Loucy (cell line): Measurements from ENCODE around the gene CCDC40.

ENCODE experiments used
- H2AFZ ChIP-seq: fragments of 200-600 bp; sonication (generic); 2 replicates; pipeline ENCODE4 v1.6.0; 2016; ENCODE audit warnings: antibody characterized with exemption, mild to moderate bottlenecking, low read length, moderate library complexity
- H3F3A ChIP-seq: fragments of 200-600 bp; 2 replicates; pipeline ENCODE4 v1.6.0; 2016; ENCODE audit warnings: antibody characterized with exemption, low read depth, mild to moderate bottlenecking
- H3K27me3 ChIP-seq: fragments of 200-600 bp; sonication (generic); 2 replicates; pipeline ENCODE4 v1.6.1; 2014; ENCODE audit warnings: low read length, mild to moderate bottlenecking; ENCODE audit not compliant: insufficient read depth, poor library complexity, severe bottlenecking
- H3K36me3 ChIP-seq: fragments of 200-600 bp; sonication (generic); 2 replicates; pipeline ENCODE4 v1.6.1; 2016; ENCODE audit warnings: low read length; ENCODE audit not compliant: insufficient read depth
- H3K4me1 ChIP-seq: fragments of 200-600 bp; sonication (generic); 2 replicates; pipeline ENCODE4 v1.5.1; 2014; ENCODE audit warnings: low read length, mild to moderate bottlenecking; ENCODE audit not compliant: insufficient read depth, poor library complexity, severe bottlenecking
- H3K4me2 ChIP-seq: fragments of 200-600 bp; sonication (generic); 2 replicates; pipeline ENCODE4 v1.6.0; 2014; ENCODE audit warnings: antibody characterized with exemption, low read length, low read depth, mild to moderate bottlenecking; ENCODE audit not compliant: poor library complexity, severe bottlenecking
- H3K4me3 ChIP-seq: fragments of 200-600 bp; sonication (generic); 2 replicates; pipeline ENCODE4 v1.5.1; 2014; ENCODE audit warnings: low read length, mild to moderate bottlenecking, mixed read lengths; ENCODE audit not compliant: poor library complexity, severe bottlenecking
- H3K79me2 ChIP-seq: fragments of 200-600 bp; sonication (generic); 2 replicates; pipeline ENCODE4 v1.6.1; 2014; ENCODE audit warnings: low read length; ENCODE audit not compliant: insufficient read depth
- H3K9ac ChIP-seq: fragments of 200-600 bp; sonication (generic); 2 replicates; pipeline ENCODE4 v1.6.0; 2014; ENCODE audit warnings: mild to moderate bottlenecking, low read depth, low read length, moderate library complexity; ENCODE audit not compliant: poor library complexity, severe bottlenecking
- H3K9me2 ChIP-seq: fragments of 200-600 bp; sonication (generic); replicated peaks from 2 replicates; pipeline ENCODE4 v1.6.1; 2016; ENCODE audit warnings: low read depth, low read length, mixed read lengths
- H3K9me3 ChIP-seq: fragments of 200-600 bp; sonication (generic); 2 replicates; pipeline ENCODE4 v1.6.1; 2014; ENCODE audit warnings: mild to moderate bottlenecking, antibody characterized with exemption, low read length, low read depth; ENCODE audit not compliant: insufficient read depth
- H4K20me1 ChIP-seq: fragments of 200-600 bp; sonication (generic); 2 replicates; pipeline ENCODE4 v1.6.0; 2014; ENCODE audit warnings: antibody characterized with exemption, low read length, mild to moderate bottlenecking; ENCODE audit not compliant: insufficient read depth, poor library complexity, severe bottlenecking
- CTCF ChIP-seq: fragments of 200-600 bp; sonication (generic); conservative IDR thresholded peaks from 2 replicates; pipeline ENCODE4 v1.5.1; 2014; ENCODE audit warnings: mild to moderate bottlenecking, antibody characterized with exemption, low read length
- EZH2phosphoT487 ChIP-seq: fragments of 200-600 bp; IDR thresholded peaks from 2 replicates; pipeline ENCODE4 v1.6.1; 2018; ENCODE audit warnings: antibody characterized with exemption, mild to moderate bottlenecking, moderate library complexity, borderline replicate concordance

CCDC40 gene

GRCh38 chr17:80138856-80139426, 102.5 kb downstream of the CCDC40 start:
- H3K27me3 ChIP-seq, result no peaks in the 10 kb centered on the region
- no peak overlapping the region for H3K4me3 ChIP-seq
- no peaks in the 10 kb centered on the region for H3K9me3 ChIP-seq
- H3K9me2 ChIP-seq, result no peaks in the 10 kb centered on the region
- H3K36me3 ChIP-seq, result peaks cover 98% of the 10 kb centered on the region
- no peak overlapping the region for H3K4me2 ChIP-seq
- H2AFZ ChIP-seq, result no peak overlapping the region
- TF ChIP-seq EZH2phosphoT487, result no peak
- peaks cover 34% of the 10 kb centered on the region for H3K79me2 ChIP-seq
- H4K20me1 ChIP-seq, result peaks cover 28% of the 10 kb centered on the region
- peaks cover 18% of the 10 kb centered on the region for H3K4me1 ChIP-seq
- no peaks in the 10 kb centered on the region for H3F3A ChIP-seq
- H3K9ac ChIP-seq, result no peak overlapping the region

GRCh38 chr17:80141463-80142165, 105.2 kb downstream of the CCDC40 start:
- H3K27me3 ChIP-seq, result no peaks in the 10 kb centered on the region
- peaks cover 43% of the 10 kb centered on the region for H3K4me1 ChIP-seq
- no peak overlapping the region for H3K4me3 ChIP-seq
- H3K9me2 ChIP-seq, result no peaks in the 10 kb centered on the region
- no peak overlapping the region for H2AFZ ChIP-seq
- H3K36me3 ChIP-seq, result peaks cover 74% of the 10 kb centered on the region
- H3K79me2 ChIP-seq, result peaks cover 60% of the 10 kb centered on the region
- H4K20me1 ChIP-seq, result peaks cover 55% of the 10 kb centered on the region
- H3K4me2 ChIP-seq, result peak overlapping the region; percentile 90
- H3K9me3 ChIP-seq, result no peaks in the 10 kb centered on the region
- no peak for TF ChIP-seq EZH2phosphoT487
- TF ChIP-seq CTCF, result no peak
- H3K9ac ChIP-seq, result peak overlapping the region; percentile 93
- H3F3A ChIP-seq, result no peaks in the 10 kb centered on the region

DNA sequence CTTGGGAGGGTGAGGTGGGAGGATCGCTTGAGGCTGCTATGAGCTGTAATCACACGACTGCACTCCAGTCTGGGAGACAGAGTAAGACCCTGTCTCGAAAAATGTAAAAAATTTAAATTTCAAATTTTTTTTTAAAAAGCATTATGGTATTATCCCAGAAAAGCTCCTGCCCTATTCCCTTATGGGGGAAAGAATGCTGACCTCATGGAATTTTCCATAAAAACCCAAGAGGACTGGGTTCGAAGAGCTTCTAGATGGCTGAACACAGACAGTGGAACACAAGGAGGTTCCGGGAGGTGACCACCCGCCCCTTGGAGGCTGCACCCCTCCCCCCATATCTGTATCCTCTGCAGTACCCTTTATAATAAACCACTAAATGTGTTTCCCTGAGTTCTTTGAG, 106.5 kb downstream of the CCDC40 start:
- no peak for TF ChIP-seq EZH2phosphoT487
- TF ChIP-seq CTCF, result no peak
- H3K4me3 ChIP-seq, result peak overlapping the region; percentile 89
- H3K9ac ChIP-seq, result peak overlapping the region; percentile 93
- H3K4me2 ChIP-seq, result peak overlapping the region; percentile 90
- H3K36me3 ChIP-seq, result peaks cover 61% of the 10 kb centered on the region
- H3K27me3 ChIP-seq, result no peaks in the 10 kb centered on the region
- peaks cover 70% of the 10 kb centered on the region for H3K79me2 ChIP-seq
- no peaks in the 10 kb centered on the region for H3K9me2 ChIP-seq
- peaks cover 56% of the 10 kb centered on the region for H4K20me1 ChIP-seq
- H3K9me3 ChIP-seq, result no peaks in the 10 kb centered on the region
- H3K4me1 ChIP-seq, result peaks cover 43% of the 10 kb centered on the region
- H3F3A ChIP-seq, result no peaks in the 10 kb centered on the region
- no peak overlapping the region for H2AFZ ChIP-seq
